H1 (cell line): Measurements from ENCODE around the gene LOXL1. TPM values are rescaled to one million over a fixed set of nuclear protein-coding genes. Genes with fewer than 3 reads are reported as not detected.

Experiments
- GABPA ChIP-seq: IDR thresholded peaks from 2 replicates; pipeline ENCODE4 v1.6.1; 2011; ENCODE audit warnings: mild to moderate bottlenecking, low read length, moderate library complexity, borderline replicate concordance; ENCODE audit not compliant: insufficient read depth
- KDM1A ChIP-seq: fragments of 200-600, 300-600 bp; sonication (generic); IDR thresholded peaks from 2 replicates; pipeline ENCODE4 v1.7.1; 2016; ENCODE audit warnings: mild to moderate bottlenecking, low read length, borderline replicate concordance
- NRF1 ChIP-seq: IDR thresholded peaks from 2 replicates; pipeline ENCODE4 v1.6.1; 2011; ENCODE audit warnings: mild to moderate bottlenecking, low read depth, low read length, improper control_type of control experiment
- SIN3A ChIP-seq, 2 experiments: IDR thresholded peaks in 1 of 2; conservative IDR thresholded peaks in 1 of 2; 2 replicates each; pipeline ENCODE4 v1.6.1; 2011 to 2012; ENCODE audit warnings: low read length in 2 of 2, improper control_type of control experiment in 1 of 2, low read depth in 1 of 2, mild to moderate bottlenecking in 1 of 2
- TCF12 ChIP-seq: IDR thresholded peaks from 2 replicates; pipeline ENCODE4 v1.6.1; 2011; ENCODE audit warnings: low read depth, mild to moderate bottlenecking, low read length
- polyA plus RNA-seq, 7 experiments: library from polyadenylated mRNA; depleted of rRNA in 3 of 7; stranded (reverse) in 5 of 7; unstranded in 2 of 7; fragments of >200 nt in 5 of 7; fragments of 200-250 nt in 2 of 7; gene quantifications; 1 replicate in 5 of 7; 2 replicates in 1 of 7; 4 replicates in 1 of 7; pipeline versions ENCODE4 v1.2.1 to v1.2.3, GENCODE V29; 2011 to 2013; ENCODE audit warnings: missing spikeins in 2 of 7, mixed read lengths in 2 of 7
- total RNA-seq: library from RNA; stranded (reverse); fragmentation: NEBNext Ultra II Directional; extraction: Animal tissue kit (Norgen Biotek cat#: 25700); gene quantifications from 2 replicates; pipeline ENCODE4 v1.2.1, GENCODE V29; 2021
- TF ChIP-seq, protein P1 (sequence below): IDR thresholded peaks from 2 replicates; pipeline ENCODE4 v1.6.1; 2011; ENCODE audit warnings: low read depth, mild to moderate bottlenecking, low read length; ENCODE audit not compliant: insufficient read depth

LOXL1 gene
- total and polyA plus RNA-seq, 2 of the 8 experiments (the other 6 are each of a cell fraction or from before 2014, with no cell fraction given), result 8.1 to 14.4 TPM

DNA sequence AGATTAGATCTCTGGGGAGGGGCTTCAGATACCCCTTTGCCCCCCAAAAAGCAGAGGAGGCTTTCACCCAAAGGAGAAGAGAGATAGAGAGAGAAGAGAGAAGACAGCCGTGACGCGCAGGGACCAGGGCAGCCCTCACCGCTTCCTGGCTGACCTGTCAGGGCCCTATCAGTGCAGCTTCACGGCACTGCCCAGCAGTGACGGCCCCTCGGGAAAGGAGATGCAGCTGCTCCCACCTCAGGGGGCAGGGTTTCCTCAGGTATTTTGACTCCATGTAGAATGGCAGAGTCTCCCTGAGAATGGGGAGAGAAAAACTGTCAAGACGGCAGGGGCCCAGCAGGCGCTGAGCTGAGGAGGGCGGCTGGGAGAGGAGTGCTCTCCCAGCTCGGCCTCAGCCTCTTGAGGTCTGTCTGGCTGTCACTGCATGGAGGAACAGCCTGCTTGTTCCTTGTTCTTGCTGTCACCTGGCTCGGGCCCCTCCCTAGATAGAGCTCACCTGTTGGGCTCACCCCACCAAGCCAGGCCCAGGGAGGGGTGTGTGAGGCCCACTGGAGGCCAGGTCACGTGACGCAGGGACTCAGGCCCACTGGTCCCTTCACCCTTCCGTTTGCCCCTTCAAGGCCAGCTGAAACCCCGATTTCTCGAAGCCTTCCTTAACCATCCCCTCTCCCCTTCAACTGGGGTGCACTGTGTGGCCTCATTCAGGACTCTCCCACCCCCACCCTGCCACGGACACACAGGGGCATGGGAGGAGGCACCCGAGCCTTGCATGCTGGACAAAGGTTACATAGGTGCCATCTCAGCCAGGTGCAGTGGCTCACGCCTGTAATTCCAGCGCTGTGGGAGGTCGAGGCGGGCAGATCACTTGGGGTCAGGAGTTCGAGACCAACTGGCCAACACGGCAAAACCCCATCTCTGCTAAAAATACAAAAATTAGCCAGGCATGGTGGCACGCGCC lies 28.2 kb downstream of the LOXL1 start (continued):
- TF ChIP-seq SIN3A (conservative IDR thresholded peaks at IDR 0.05 in 1 of 2, IDR thresholded peaks at IDR 0.05 in 1 of 2; ENCODE audit: low read depth in 1 of 2, low read length in 2 of 2), result no peak
- no peak for TF ChIP-seq TCF12
- TF ChIP-seq NRF1, result no peak
- TF ChIP-seq, protein P1, sequence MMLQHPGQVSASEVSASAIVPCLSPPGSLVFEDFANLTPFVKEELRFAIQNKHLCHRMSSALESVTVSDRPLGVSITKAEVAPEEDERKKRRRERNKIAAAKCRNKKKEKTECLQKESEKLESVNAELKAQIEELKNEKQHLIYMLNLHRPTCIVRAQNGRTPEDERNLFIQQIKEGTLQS, result no peak
- no peak for TF ChIP-seq KDM1A
- TF ChIP-seq GABPA, result no peak
